ENCODE results near the gene HEMK1. TPM values are rescaled to one million over a fixed set of nuclear protein-coding genes. Genes with fewer than 3 reads are reported as not detected.

The HEMK1 gene
- total and polyA plus RNA-seq, 2 of the 8 experiments (the other 6 are each of a cell fraction or from before 2014, with no cell fraction given): 9.7 to 10.6 TPM

GRCh38 chr3:50620420-50620819 is 51.1 kb downstream of the HEMK1 start:
- Histone ChIP-seq H4K5ac (ENCODE audit: insufficient read length, low read depth, low read length) (no peak overlapping the region), H2BK20ac (ENCODE audit: low read length) (no peak overlapping the region), H3K4me1 (replicated peaks in 1 of 4; ENCODE audit: control insufficient read depth in 3 of 4, insufficient read depth in 4 of 4, low read length in 3 of 4) (peaks cover 0 to 20% (median 11%) of the 10 kb centered on the region in 4 experiments; a peak in 6 of 7 replicates), H3K4me2 (ENCODE audit: insufficient read depth in 1 of 2, low read depth in 2 of 2, low read length in 2 of 2) (no peak overlapping the region), H3K27me3 (replicated peaks in 1 of 4; ENCODE audit: control insufficient read depth in 3 of 4, extremely low read depth in 1 of 4, insufficient read depth in 3 of 4, low read length in 3 of 4) (peaks cover 0 to 3% (median 0%) of the 10 kb centered on the region in 4 experiments; a peak in 1 of 7 replicates), H4K20me1 (replicated peaks in 1 of 2; ENCODE audit: control insufficient read depth in 1 of 2, insufficient read depth in 2 of 2, low read length in 2 of 2) (peaks cover 6 to 17% of the 10 kb centered on the region in 2 experiments), H3K27ac (ENCODE audit: low read depth, low read length) (no peak overlapping the region), H3K79me1 (ENCODE audit: low read depth, low read length) (peaks cover 5% of the 10 kb centered on the region), H3K4ac (replicated peaks; ENCODE audit: insufficient read length, low read depth, low read length) (no peak overlapping the region), H3K79me2 (ENCODE audit: control insufficient read depth in 1 of 2, insufficient read depth in 2 of 2, low read length in 2 of 2) (peaks cover 0 to 28% of the 10 kb centered on the region in 2 experiments; a peak in 1 of 4 replicates), H3K36me3 (ENCODE audit: control insufficient read depth in 2 of 4, insufficient read depth in 4 of 4, low read length in 3 of 4) (peaks cover 0 to 3% (median 0%) of the 10 kb centered on the region in 4 experiments; a peak in 2 of 8 replicates), H3K9ac (replicated peaks in 1 of 4; ENCODE audit: extremely low read depth in 1 of 4, low read depth in 3 of 4, low read length in 3 of 4) (no peak overlapping the region), H2BK5ac (ENCODE audit: low read depth, low read length) (no peak overlapping the region; the same call in 1 of the 2 replicates), H3K14ac (ENCODE audit: insufficient read length) (no peak overlapping the region), H2BK12ac (ENCODE audit: low read depth, low read length) (peak overlapping the region; percentile 17; the same call in 1 of the 2 replicates), H2AFZ (ENCODE audit: low read length) (no peak overlapping the region), H2BK15ac (ENCODE audit: low read length) (0 out of 2 replicates have a peak overlapping the region, but pooled peaks have one; percentile 46), H2BK120ac (replicated peaks; ENCODE audit: low read depth, low read length) (no peak overlapping the region), H3K9me3 (ENCODE audit: insufficient read depth in 2 of 2, low read depth in 1 of 2, low read length in 1 of 2) (no peaks in the 10 kb centered on the region), H2AK5ac (ENCODE audit: low read depth, low read length) (no peak overlapping the region), H3K23me2 (ENCODE audit: low read depth, low read length) (peaks cover 11% of the 10 kb centered on the region), H3K18ac (ENCODE audit: extremely low read depth, low read length) (no peak overlapping the region), H3K56ac (replicated peaks; ENCODE audit: insufficient read length, low read depth, low read length) (no peak overlapping the region), H4K91ac (replicated peaks; ENCODE audit: insufficient read length, low read length) (no peak overlapping the region), H3K4me3 (ENCODE audit: extremely low read depth in 1 of 4, insufficient read depth in 2 of 4, low read depth in 3 of 4, low read length in 4 of 4) (no peak overlapping the region), H4K8ac (ENCODE audit: extremely low read depth, insufficient read depth, low read length) (no peak overlapping the region), H3K23ac (ENCODE audit: insufficient read length) (no peak overlapping the region)
- POLR2A ChIA-PET (ENCODE audit: partially characterized antibody): interaction anchor here (3.8 to 4.8 kb wide), 2 partner anchors 8 to 32 kb away, joined by 15 to 20 read pairs; no protein-coding TSS in a partner anchor
- WGBS, 2 experiments (ENCODE audit: extremely low coverage in 1 of 2, insufficient coverage in 1 of 2, insufficient read length in 1 of 2, insufficient replicate concordance in 2 of 2, low coverage in 1 of 2, low lambda C conversion rate in 2 of 2, missing lambda C conversion rate in 1 of 2): 100% methylated on average over 1 of the region's 1 CpG; no CpG with 5 or more reads in 1 of the 2 experiments
- CTCF ChIA-PET (ENCODE audit: partially characterized antibody): interaction anchor here (1.4 to 63.8 kb wide), 5 partner anchors 1 to 757 kb away, joined by 3 to 1262 read pairs (median 863); partner anchors contain the start of genes C3orf18, CISH, DOCK3 and HEMK1
- FAIRE-seq: no peak
- no peak for DNase-seq (ENCODE audit: low read depth in 1 of 2, low spot score in 2 of 2)
- no peak for TF ChIP-seq KDM4A (IDR thresholded peaks at IDR 0.05; ENCODE audit: low read depth, low read length, severe bottlenecking)
- no peak for TF ChIP-seq RFX5 (IDR thresholded peaks at IDR 0.05; ENCODE audit: borderline replicate concordance, low read depth, low read length)
- no peak for TF ChIP-seq SIN3A (conservative IDR thresholded peaks at IDR 0.05 in 1 of 2, IDR thresholded peaks at IDR 0.05 in 1 of 2; ENCODE audit: low read depth in 1 of 2, low read length in 2 of 2)
- TF ChIP-seq SP4 (IDR thresholded peaks at IDR 0.05; ENCODE audit: low read length): no peak
- TF ChIP-seq E2F6 (IDR thresholded peaks at IDR 0.05): no peak
- no peak for TF ChIP-seq YY1 (IDR thresholded peaks at IDR 0.05; ENCODE audit: low read depth, low read length)
- TF ChIP-seq ZNF274 (IDR thresholded peaks at IDR 0.05; ENCODE audit: borderline replicate concordance, extremely low read depth, low read length): no peak
- TF ChIP-seq CEBPB (IDR thresholded peaks at IDR 0.05; ENCODE audit: low read depth, low read length): no peak
- TF ChIP-seq MAFK (IDR thresholded peaks at IDR 0.05; ENCODE audit: low read depth, low read length): no peak
